Spleen (tissue), 13 donors: ENCODE measurements around the gene KIF16B. TPM values are rescaled to one million over a fixed set of nuclear protein-coding genes. Genes with fewer than 3 reads are reported as not detected.
A peak's percentile ranks its signal among the peaks of the same experiment; 100 is the strongest.

Experiments
- DNase-seq: peaks from one replicate; pipeline ENCODE4 v3.0.0-alpha.2; 2020
- H3K27ac ChIP-seq, 8 donors: fragments of 200-600 bp; sonication (generic) in 7 of 8; 1 replicate in 4 of 8; 2 replicates in 4 of 8; pipeline versions ENCODE4 v1.5.0 to v1.8.0; 2016 to 2021; ENCODE audit warnings: inconsistent platforms in 4 of 8, mild to moderate bottlenecking in 4 of 8, moderate library complexity in 1 of 8
- H3K27me3 ChIP-seq, 7 donors: fragments of 200-600 bp; sonication (generic) in 6 of 7; replicated peaks in 1 of 7; 1 replicate in 4 of 7; 2 replicates in 3 of 7; pipeline versions ENCODE4 v1.5.0 to v1.8.0; 2016 to 2021; ENCODE audit warnings: inconsistent platforms in 3 of 7, mild to moderate bottlenecking in 1 of 7
- H3K36me3 ChIP-seq, 6 donors: fragments of 200-600 bp; sonication (generic) in 5 of 6; 1 replicate in 4 of 6; 2 replicates in 2 of 6; pipeline versions ENCODE4 v1.5.0 to v1.8.0; 2016 to 2021; ENCODE audit warnings: inconsistent platforms in 2 of 6
- H3K4me1 ChIP-seq, 6 donors: fragments of 200-600 bp; sonication (generic) in 5 of 6; 1 replicate in 3 of 6; 2 replicates in 3 of 6; pipeline versions ENCODE4 v1.5.0 to v1.8.0; 2016 to 2021; ENCODE audit warnings: inconsistent platforms in 3 of 6
- H3K4me3 ChIP-seq, 8 donors: fragments of 200-600 bp; sonication (generic) in 7 of 8; 1 replicate in 4 of 8; 2 replicates in 4 of 8; pipeline versions ENCODE4 v1.5.0 to v1.8.0; 2016 to 2021; ENCODE audit warnings: inconsistent platforms in 4 of 8, mild to moderate bottlenecking in 4 of 8, moderate library complexity in 2 of 8
- H3K9me3 ChIP-seq, 8 donors: fragments of 200-600 bp; sonication (generic) in 7 of 8; 1 replicate in 4 of 8; 2 replicates in 4 of 8; pipeline versions ENCODE4 v1.5.0 to v1.8.0; 2016 to 2021; ENCODE audit warnings: inconsistent platforms in 4 of 8
- CTCF ChIP-seq, 11 experiments: fragments of 200-600 bp in 7 of 11; fragments of 450-650 bp in 4 of 11; sonication (generic) in 4 of 11; IDR thresholded peaks in 8 of 11; conservative IDR thresholded peaks in 3 of 11; 1 replicate in 7 of 11; 2 replicates in 4 of 11; pipeline versions ENCODE4 v1.4.0 to v1.8.0; 2016 to 2021; ENCODE audit warnings: antibody characterized with exemption in 11 of 11, inconsistent platforms in 4 of 11, mild to moderate bottlenecking in 1 of 11
- POLR2A ChIP-seq, 3 donors: fragments of 450-650 bp; IDR thresholded peaks; one replicate each; pipeline ENCODE4 v1.5.1; 2017; ENCODE audit warnings: antibody characterized with exemption in 3 of 3, mild to moderate bottlenecking in 1 of 3
- POLR2AphosphoS5 ChIP-seq, 3 donors: sonication (generic); formaldehyde crosslinking; IDR thresholded peaks; one replicate each; pipeline ENCODE4 v1.5.1; 2017; ENCODE audit warnings: antibody characterized with exemption in 3 of 3
- WGBS, 5 donors: extraction: QIAGEN DNeasy Blood & Tissue Kit in 3 of 5; methylation state at CpG; one replicate each; pipeline versions ENCODE4 v1.1.5 to v1.1.7; 2013 to 2018; 5-methylcytosine and 5-hydroxymethylcytosine counted together
- intact Hi-C: fragments of 100-400 bp; cut with DNase I; formaldehyde crosslinking; loops from one replicate; pipeline ENCODE4 v1.15.0; 2023; ENCODE audit warnings: low total_unique reads
- long read RNA-seq, 2 donors: transcript quantifications; one replicate each; lab custom pipeline, GENCODE V29; 2026
- polyA plus RNA-seq, 3 donors: library from polyadenylated mRNA; stranded (reverse); fragments of 200-250 nt; gene quantifications; one replicate each; pipeline ENCODE4 v1.2.1, GENCODE V29; 2013
- total RNA-seq, 7 donors: library from RNA; depleted of rRNA in 3 of 7; stranded (reverse); fragments of >200 nt in 3 of 7; fragmentation: NEBNext Ultra II Directional in 4 of 7; extraction: Animal tissue kit (Norgen Biotek cat#: 25700) in 4 of 7; gene quantifications; one replicate each; pipeline versions ENCODE4 v1.1.0 to v1.2.1, GENCODE V29; 2016 to 2021
- donor health status: healthy with polysubstance abuse.
- donor health status: DM: no; HTN: no; CAD: no; lungs with moderate emphysema.
- donor health status: DM: no; HTN: no; CAD: no.
- donor health status: Bipolar disorder and iron deficiency.
- donor health status: healthy.
- donor health status: DM: no; HTN: no; CAD: no.
- donor health status: DM: yes; HTN: yes; CAD: no.

Gene KIF16B
- total RNA-seq = 10 to 100 TPM; 14.6 to 30.1 (median 22.1) TPM
- polyA plus RNA-seq = 1 to 10 TPM; 3.0 to 4.9 (median 3.7) TPM
- long read RNA-seq, donor 1 = 0 reads
- long read RNA-seq, donor 2 = 0 reads

GRCh38 chr20:16573001-16573965 is at the start of gene KIF16B:
Gene KIF16B, minus strand, starts transcription at chr20:16573448. Its CDS starts 173 bp downstream, at chr20:16573275.
- intact Hi-C loops = no loop called here
- Histone ChIP-seq H3K27ac (peak within 1 kb of the TSS; percentile 43 to 86 (median 74)), H3K9me3 (no peaks in the 10 kb centered on the region), H3K36me3 (no peaks in the 10 kb centered on the region), H3K4me3 (peak within 1 kb of the TSS; percentile 54 to 97 (median 74)), H3K27me3 (no peaks in the 10 kb centered on the region), H3K4me1 (peaks cover 29 to 66% (median 45%) of the 10 kb centered on the region in 6 donors)
- DNase-seq = peak; percentile 97
- WGBS, 5 donors = 10 to 35% (median 11%) methylated on average over 18 to 65 of the region's 65 CpGs
- TF ChIP-seq CTCF (IDR thresholded peaks at IDR 0.05 in 8 of 11, conservative IDR thresholded peaks at IDR 0.05 in 3 of 11) (peak in 2 of 11 experiments; percentile 15), POLR2AphosphoS5 (IDR thresholded peaks at IDR 0.05) (peak; percentile 78 to 86 (median 84)), POLR2A (IDR thresholded peaks at IDR 0.05) (no peak)

GRCh38 chr20:16622501-16622900 is 49.3 kb upstream of the KIF16B start:
- no peaks in the 10 kb centered on the region for H3K27me3 ChIP-seq
- no peak overlapping the region for H3K27ac ChIP-seq
- H3K4me1 ChIP-seq = no peaks in the 10 kb centered on the region
- intact Hi-C loops = no loop called here
- H3K9me3 ChIP-seq = peaks cover 0 to 8% (median 2%) of the 10 kb centered on the region in 8 donors
- no peak for TF ChIP-seq POLR2AphosphoS5 (IDR thresholded peaks at IDR 0.05)
- H3K4me3 ChIP-seq = no peak overlapping the region
- DNase-seq = no peak
- no peaks in the 10 kb centered on the region for H3K36me3 ChIP-seq

- Histone ChIP-seq H3K4me3 (no peak overlapping the region), H3K27ac (no peak overlapping the region), H3K4me1 (no peaks in the 10 kb centered on the region), H3K36me3 (no peaks in the 10 kb centered on the region), H3K27me3 (no peaks in the 10 kb centered on the region), H3K9me3 (peaks cover 0 to 17% (median 7%) of the 10 kb centered on the region in 8 donors)
- WGBS, 5 donors = 66 to 86% (median 75%) methylated on average over 7 of the region's 7 CpGs
- intact Hi-C loops = no loop called here
- DNase-seq = no peak
- no peak for TF ChIP-seq POLR2AphosphoS5 (IDR thresholded peaks at IDR 0.05)
- no peak for TF ChIP-seq CTCF (IDR thresholded peaks at IDR 0.05 in 8 of 11, conservative IDR thresholded peaks at IDR 0.05 in 3 of 11)
These were observed 48.3 kb upstream of the KIF16B start for GRCh38 chr20:16621435-16622141.

GRCh38 chr20:16620961-16621360 is 47.7 kb upstream of the KIF16B start:
- no peak for TF ChIP-seq POLR2A (IDR thresholded peaks at IDR 0.05)
- no peak for TF ChIP-seq POLR2AphosphoS5 (IDR thresholded peaks at IDR 0.05)
- TF ChIP-seq CTCF (IDR thresholded peaks at IDR 0.05 in 8 of 11, conservative IDR thresholded peaks at IDR 0.05 in 3 of 11) = no peak
- WGBS, 5 donors = 78 to 88% (median 83%) methylated on average over 5 of the region's 5 CpGs
- Histone ChIP-seq H3K4me3 (no peak overlapping the region), H3K9me3 (peaks cover 0 to 17% (median 7%) of the 10 kb centered on the region in 8 donors), H3K27me3 (no peaks in the 10 kb centered on the region), H3K27ac (no peak overlapping the region), H3K36me3 (no peaks in the 10 kb centered on the region), H3K4me1 (no peaks in the 10 kb centered on the region)
- intact Hi-C loops = no loop called here
- DNase-seq = no peak
